OCI-LY1 (cell line): ENCODE results near the gene LGR4.

Source experiments
- CTCF ChIP-seq: fragments of 200-600 bp; sonication (generic), shearing (Covaris generic); IDR thresholded peaks from 2 replicates; pipeline ENCODE4 v1.5.1; 2017; ENCODE audit warnings: mild to moderate bottlenecking, antibody characterized with exemption, low read length, moderate library complexity, mixed read lengths
- EZH2 ChIP-seq: fragments of 200-600 bp; sonication (generic), shearing (Covaris generic); IDR thresholded peaks from 2 replicates; pipeline ENCODE4 v1.8.0; 2017; ENCODE audit warnings: borderline replicate concordance, mixed run types, mild to moderate bottlenecking, antibody characterized with exemption, low read length, moderate library complexity, mixed read lengths

- TF ChIP-seq CTCF (no peak), EZH2 (no peak)
Observed at GRCh38 chr11:27387362-27387761, 85.2 kb downstream of the LGR4 start.
